SK-N-MC (cell line): Measurements from ENCODE around the gene HOTAIR.

Experiments
- DNase-seq: peaks from one replicate; pipeline ENCODE4 v3.0.0-alpha.2; 2011; ENCODE audit warnings: low read depth, low spot score
- H3K27ac ChIP-seq: fragments of 200-600 bp; sonication (generic); 2 replicates; pipeline ENCODE4 v1.5.1; 2016; ENCODE audit warnings: mixed run types
- H3K36me3 ChIP-seq: fragments of 200-600 bp; sonication (generic); 2 replicates; pipeline ENCODE4 v1.6.1; 2017; ENCODE audit warnings: antibody characterized with exemption, low read length, mixed read lengths; ENCODE audit not compliant: insufficient read depth
- H3K4me3 ChIP-seq: fragments of 200-600 bp; sonication (generic); 2 replicates; pipeline ENCODE4 v1.5.1; 2016
- H3K9ac ChIP-seq: fragments of 200-600 bp; sonication (generic); 2 replicates; pipeline ENCODE4 v1.8.0; 2017; ENCODE audit warnings: mixed run types, mixed read lengths; ENCODE audit not compliant: insufficient read length
- H3K9me3 ChIP-seq: fragments of 200-600 bp; sonication (generic); 2 replicates; pipeline ENCODE4 v1.6.1; 2017; ENCODE audit warnings: low read depth, mild to moderate bottlenecking, antibody characterized with exemption, low read length, moderate library complexity, mixed read lengths
- EZH2 ChIP-seq: fragments of 200-600 bp; sonication (generic); IDR thresholded peaks from one replicate; pipeline ENCODE4 v1.6.1; 2017; ENCODE audit warnings: antibody characterized with exemption
- FOXP2 ChIP-seq: optimal IDR thresholded peaks from 2 replicates; pipeline ENCODE3; 2011; ENCODE audit warnings: mild to moderate bottlenecking, moderate library complexity; ENCODE audit not compliant: insufficient read depth; ENCODE audit errors: extremely low read length, control extremely low read depth
- POLR2AphosphoS5 ChIP-seq: IDR thresholded peaks from 2 replicates; pipeline ENCODE4 v1.6.1; 2012; ENCODE audit warnings: mild to moderate bottlenecking, low read depth, low read length, borderline replicate concordance

The HOTAIR gene

DNA sequence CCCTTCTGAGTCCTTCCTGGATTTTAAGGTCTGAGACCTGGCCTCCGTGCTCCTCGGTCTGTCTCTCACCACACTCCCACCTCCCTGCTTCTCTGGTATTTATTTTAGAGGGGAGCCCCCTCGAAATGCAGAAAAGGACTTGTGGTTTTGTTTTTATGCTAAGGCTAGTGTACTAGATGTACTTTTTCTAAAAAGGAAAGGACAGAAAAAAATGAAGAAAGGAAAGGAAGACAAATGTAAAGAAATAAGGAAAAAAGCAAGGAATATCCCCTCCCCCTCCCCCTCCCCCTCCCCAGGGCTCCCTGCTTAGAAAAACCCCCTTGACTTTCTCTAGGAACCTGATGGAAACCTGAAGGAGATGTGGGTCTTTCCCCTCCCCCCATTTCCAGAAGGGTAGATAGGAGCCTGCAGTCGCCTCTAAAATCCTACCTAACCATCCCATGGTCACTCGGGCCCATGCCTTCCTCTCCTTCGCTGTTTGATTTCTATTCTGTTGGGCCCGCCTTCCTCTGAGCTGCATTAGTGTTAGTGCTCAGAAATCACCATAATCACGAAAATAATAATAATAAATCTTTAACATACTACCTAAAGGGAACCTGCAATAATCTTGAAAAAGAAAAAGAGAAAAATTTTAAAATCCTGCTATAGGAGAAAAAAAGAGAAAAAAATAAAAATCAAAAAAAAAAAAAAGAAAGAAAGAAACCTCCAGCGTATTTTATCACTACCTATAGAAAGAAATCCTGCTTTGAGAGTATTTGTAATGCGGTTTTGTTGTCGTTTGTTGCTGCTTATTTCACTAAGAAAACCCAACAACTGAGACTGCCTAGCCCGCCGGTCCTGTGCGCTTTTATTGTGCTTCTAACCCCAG lies 37.1 kb upstream of the HOTAIR start:
- H3K4me3 ChIP-seq: no peak overlapping the region
- H3K9ac ChIP-seq: no peak overlapping the region
- no peaks in the 10 kb centered on the region for H3K36me3 ChIP-seq
- no peak for DNase-seq
- H3K27ac ChIP-seq: peak overlapping the region; percentile 76
- no peak for TF ChIP-seq POLR2AphosphoS5
- no peak for TF ChIP-seq FOXP2
- TF ChIP-seq EZH2: no peak
- no peaks in the 10 kb centered on the region for H3K9me3 ChIP-seq

DNA sequence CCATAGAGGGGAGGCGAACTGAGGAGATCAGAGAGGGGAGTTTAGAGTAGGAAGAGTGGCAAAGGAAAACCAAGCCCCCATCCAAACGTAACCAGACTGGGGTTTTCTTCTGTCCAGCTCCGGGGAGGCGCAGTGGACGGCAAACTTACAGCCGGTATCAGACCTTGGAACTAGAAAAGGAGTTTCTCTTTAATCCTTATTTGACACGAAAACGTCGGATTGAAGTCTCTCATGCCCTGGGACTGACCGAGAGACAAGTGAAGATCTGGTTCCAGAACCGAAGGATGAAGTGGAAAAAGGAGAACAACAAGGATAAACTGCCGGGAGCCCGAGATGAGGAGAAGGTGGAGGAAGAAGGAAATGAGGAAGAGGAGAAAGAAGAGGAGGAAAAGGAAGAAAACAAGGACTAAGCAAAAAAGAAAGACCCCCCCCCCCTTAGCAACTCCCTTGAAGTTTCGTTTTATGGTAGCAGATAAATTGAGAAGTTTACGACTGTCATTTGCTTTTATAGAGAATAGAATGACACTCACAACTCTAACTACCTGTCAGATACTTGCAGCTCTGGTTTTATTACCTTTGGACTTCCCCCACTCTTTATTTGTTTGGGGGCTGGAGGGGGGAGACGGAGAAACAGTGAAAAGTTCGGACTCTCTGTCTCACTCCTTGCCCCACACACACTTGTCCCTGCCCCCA lies 36.4 kb upstream of the HOTAIR start:
- Histone ChIP-seq H3K36me3 (no peaks in the 10 kb centered on the region), H3K9me3 (no peaks in the 10 kb centered on the region), H3K4me3 (peak overlapping the region; percentile 88; the same call in 1 of the 2 replicates), H3K27ac (peak overlapping the region; percentile 46; the same call in 1 of the 2 replicates), H3K9ac (peak overlapping the region; percentile 28)
- DNase-seq: no peak
- TF ChIP-seq FOXP2 (no peak), EZH2 (no peak), POLR2AphosphoS5 (no peak)

DNA sequence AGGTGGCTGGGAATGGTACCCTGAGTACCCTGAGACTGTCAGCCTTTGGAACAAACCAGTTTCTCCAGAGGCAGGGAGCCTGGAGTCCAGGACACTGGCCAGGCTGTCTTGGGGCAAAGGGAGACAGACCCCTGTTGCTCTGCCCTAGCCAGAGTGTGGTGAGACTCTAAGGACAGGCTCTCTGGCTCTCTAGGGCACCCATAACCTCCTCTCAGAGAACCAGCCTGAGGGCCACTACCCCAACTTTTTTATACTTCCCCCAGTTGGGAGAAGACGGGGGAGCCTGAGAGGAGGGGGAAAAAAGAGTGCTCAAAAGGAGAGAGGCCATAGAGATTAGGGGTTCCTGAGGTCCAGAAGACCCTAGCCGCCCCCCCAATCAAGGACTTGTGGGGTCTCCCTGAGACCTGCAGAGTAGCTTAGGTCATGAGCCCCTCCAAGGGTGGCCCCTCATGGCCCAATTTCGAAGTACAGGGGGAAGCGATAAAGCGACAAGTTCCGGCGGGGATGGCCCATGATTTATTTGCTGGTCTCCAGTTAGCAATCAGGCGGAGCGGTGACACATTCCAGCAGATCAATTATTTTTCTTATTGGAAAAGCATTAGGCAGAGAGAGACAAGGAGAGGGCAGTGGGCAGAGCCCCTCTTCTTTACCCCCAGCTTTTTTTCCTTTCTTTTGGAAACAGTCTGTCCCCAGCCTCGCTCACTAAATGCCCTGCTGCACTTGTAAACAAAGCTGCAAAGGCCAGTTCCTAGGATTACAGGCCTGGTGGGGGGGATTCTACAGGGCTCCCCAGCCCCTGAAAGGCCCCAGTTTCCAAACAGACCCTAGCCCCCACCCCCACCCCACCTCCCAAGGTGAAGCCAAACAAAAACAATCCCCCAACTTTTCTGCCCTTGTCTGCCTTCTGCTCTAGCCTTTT lies 35.6 kb upstream of the HOTAIR start:
- Histone ChIP-seq H3K9me3 (no peaks in the 10 kb centered on the region), H3K36me3 (no peaks in the 10 kb centered on the region)

DNA sequence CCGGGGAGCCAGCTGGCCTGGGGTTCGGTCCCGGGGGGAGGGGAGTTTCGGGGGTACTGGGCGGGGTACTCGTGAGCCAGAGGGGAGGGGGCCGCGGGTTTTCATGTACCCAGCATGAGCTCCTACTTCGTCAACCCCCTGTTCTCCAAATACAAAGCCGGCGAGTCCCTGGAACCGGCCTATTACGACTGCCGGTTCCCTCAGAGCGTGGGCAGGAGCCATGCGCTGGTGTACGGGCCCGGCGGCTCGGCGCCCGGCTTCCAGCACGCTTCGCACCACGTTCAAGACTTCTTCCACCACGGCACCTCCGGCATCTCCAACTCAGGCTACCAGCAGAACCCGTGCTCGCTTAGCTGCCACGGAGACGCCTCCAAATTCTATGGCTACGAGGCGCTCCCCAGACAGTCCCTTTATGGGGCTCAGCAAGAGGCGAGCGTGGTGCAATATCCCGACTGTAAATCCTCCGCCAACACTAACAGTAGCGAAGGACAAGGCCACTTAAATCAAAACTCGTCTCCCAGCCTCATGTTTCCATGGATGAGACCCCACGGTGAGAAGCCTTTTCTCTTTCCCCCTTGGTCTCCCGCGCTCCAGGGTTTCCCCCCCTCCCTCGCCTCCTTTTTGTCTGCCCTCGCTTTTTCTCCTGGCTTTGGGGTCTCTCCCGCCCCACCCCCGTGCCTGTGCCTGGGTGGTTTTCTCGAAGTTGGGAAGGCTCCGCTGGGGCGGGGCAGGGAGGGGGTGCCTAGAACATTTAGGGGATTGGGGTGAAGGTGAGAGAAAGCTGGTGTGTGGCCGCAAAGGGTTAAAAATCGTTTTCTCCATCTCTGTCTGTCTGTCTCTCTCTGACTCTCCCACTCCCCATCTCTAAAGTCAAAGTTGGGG lies 34.7 kb upstream of the HOTAIR start:
- no peaks in the 10 kb centered on the region for H3K36me3 ChIP-seq
- no peaks in the 10 kb centered on the region for H3K9me3 ChIP-seq
- H3K9ac ChIP-seq: peak overlapping the region; percentile 82
- H3K4me3 ChIP-seq: peak overlapping the region; percentile 88
- no peak for DNase-seq
- H3K27ac ChIP-seq: no peak overlapping the region; the same call in 1 of the 2 replicates
- TF ChIP-seq FOXP2: no peak
- no peak for TF ChIP-seq POLR2AphosphoS5
- no peak for TF ChIP-seq EZH2

More for the DNA sequence above, 35.6 kb upstream of the HOTAIR start:
- no peak for DNase-seq
- H3K27ac ChIP-seq: peak overlapping the region; percentile 46; the same call in 1 of the 2 replicates
- peak overlapping the region; percentile 82 for H3K9ac ChIP-seq
- TF ChIP-seq EZH2 (no peak), FOXP2 (no peak), POLR2AphosphoS5 (no peak)
- peak overlapping the region; percentile 88 for H3K4me3 ChIP-seq

DNA sequence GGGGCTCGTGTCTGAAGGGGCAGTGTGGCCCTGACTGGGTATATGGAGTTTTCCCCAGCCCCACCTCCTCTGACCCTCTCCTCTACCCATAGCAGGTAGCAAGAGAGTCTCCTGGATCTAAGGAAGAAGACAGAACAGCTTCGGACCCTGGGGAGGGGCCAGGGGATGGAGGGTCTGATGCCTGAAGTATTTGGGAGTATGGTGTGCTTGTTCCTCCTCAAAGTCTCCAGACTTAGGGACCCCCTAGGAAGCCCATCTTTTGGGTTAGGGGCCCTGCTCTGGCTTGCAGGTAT lies 33.5 kb upstream of the HOTAIR start:
- no peak overlapping the region; the same call in 1 of the 2 replicates for H3K4me3 ChIP-seq
- no peak overlapping the region for H3K27ac ChIP-seq
- no peak overlapping the region for H3K9ac ChIP-seq
- TF ChIP-seq EZH2 (no peak), POLR2AphosphoS5 (no peak), FOXP2 (no peak)
- DNase-seq: no peak
- H3K36me3 ChIP-seq: no peaks in the 10 kb centered on the region
- H3K9me3 ChIP-seq: no peaks in the 10 kb centered on the region

DNA sequence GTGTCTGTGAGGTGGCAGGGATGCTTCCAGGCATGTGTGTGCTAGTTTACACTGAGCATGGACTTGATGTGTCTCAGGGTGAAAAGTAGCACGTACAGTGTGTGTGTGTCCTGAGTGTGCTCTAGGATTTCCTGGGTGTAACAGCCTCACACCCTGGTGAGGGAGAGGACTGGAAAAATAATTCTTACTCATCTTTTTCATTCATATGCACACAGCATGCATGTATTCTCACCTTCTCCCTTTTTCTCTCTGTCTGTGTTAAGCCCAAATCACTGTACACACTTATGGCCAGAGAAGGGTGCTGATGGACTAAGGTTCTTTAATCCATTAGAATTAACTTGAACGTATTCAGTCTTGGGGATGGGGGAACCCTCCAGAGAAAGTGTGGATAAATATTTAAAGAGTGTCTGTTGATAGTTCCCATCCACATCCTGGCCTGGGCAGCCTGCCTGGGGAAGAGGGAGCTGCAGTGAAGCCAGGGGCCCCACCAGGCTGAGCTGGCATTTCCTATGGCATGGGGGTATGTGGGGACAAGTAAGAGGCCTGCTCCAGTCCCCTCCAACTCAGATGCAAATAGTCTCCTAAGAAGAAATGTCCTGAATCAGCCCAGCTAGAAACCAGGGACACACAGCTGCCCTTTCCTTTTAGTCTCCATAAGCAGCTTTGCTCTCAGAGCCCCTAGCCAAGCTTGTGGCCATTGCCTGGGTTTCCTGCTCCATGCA lies 32.9 kb upstream of the HOTAIR start:
- DNase-seq: no peak
- Histone ChIP-seq H3K4me3 (no peak overlapping the region), H3K9ac (no peak overlapping the region)

More for the DNA sequence above, 32.9 kb upstream of the HOTAIR start:
- TF ChIP-seq EZH2 (no peak), POLR2AphosphoS5 (no peak)
- H3K9me3 ChIP-seq: no peaks in the 10 kb centered on the region
- no peak overlapping the region for H3K27ac ChIP-seq
- H3K36me3 ChIP-seq: no peaks in the 10 kb centered on the region
